ENCODE data around the gene SASS6. TPM values are rescaled to one million over a fixed set of nuclear protein-coding genes. Genes with fewer than 3 reads are reported as not detected.
A peak's percentile ranks its signal among the peaks of the same experiment; 100 is the strongest.

Gene SASS6
- total RNA-seq, 1 donor from 2014 or later: 15.2 TPM

DNA sequence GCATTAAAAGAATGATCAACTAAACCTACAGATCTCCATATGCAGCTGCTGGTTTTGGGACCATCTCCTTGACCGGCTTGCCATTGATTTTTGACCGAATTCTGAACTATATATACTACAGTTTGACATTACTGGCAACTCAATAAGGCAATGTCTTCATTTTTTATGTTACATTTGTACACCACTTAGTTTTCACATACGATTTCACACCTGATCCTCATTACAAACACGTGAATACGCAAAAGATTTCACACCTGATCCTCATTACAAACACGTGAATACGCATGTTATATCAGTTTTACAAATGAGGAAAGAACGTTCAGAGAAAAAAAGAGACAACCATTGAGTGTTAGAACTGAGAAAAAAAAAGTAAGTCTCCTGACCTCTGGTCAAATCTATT lies 1.1 kb downstream of the SASS6 start:
- Mint-ChIP-seq H3K9me3 (no peaks in the 10 kb centered on the region), H3K27ac (ENCODE audit: unreplicated experiment) (no peak overlapping the region), H3K27me3 (ENCODE audit: low read depth) (no peaks in the 10 kb centered on the region), H3K36me3 (ENCODE audit: low read depth) (no peaks in the 10 kb centered on the region), H3K4me1 (peaks cover 34% of the 10 kb centered on the region), H3K4me3 (peak overlapping the region; percentile 99)
- TF ChIP-seq CTCF (conservative IDR thresholded peaks at IDR 0.05): no peak
- no peak for DNase-seq (ENCODE audit: low read depth, low spot score)

DNA sequence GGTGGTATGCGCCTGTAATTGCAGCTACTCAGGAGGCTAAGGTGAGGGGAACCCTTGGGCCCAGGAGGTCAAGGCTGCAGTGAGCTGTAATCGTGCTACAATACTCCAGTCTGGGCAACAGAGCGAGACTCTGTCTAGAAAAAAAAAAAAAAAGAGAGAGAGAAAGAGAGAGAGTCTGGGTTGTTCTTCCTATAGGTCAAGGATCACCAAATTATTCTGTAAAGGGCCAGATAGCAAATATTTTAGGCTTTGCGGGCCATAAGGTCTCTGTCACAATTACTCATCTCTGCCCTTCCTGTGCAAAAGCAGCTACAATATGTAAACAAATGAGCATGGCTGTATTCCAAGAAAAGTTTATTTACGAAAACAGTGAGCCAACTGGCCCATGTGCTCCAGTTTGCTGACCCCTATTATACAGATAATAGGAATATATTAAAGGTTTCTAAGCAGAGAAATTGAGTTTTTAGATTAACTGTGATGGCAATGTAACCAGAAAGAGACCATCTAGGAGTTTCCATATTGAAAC lies 2.1 kb downstream of the SASS6 start:
- Mint-ChIP-seq H3K27me3 (ENCODE audit: low read depth) (no peaks in the 10 kb centered on the region), H3K27ac (ENCODE audit: unreplicated experiment) (no peak overlapping the region), H3K4me1 (peaks cover 34% of the 10 kb centered on the region), H3K36me3 (ENCODE audit: low read depth) (no peaks in the 10 kb centered on the region), H3K9me3 (no peaks in the 10 kb centered on the region), H3K4me3 (peak overlapping the region; percentile 79)
- no peak for DNase-seq (ENCODE audit: low read depth, low spot score)
- TF ChIP-seq CTCF (conservative IDR thresholded peaks at IDR 0.05): no peak

DNA sequence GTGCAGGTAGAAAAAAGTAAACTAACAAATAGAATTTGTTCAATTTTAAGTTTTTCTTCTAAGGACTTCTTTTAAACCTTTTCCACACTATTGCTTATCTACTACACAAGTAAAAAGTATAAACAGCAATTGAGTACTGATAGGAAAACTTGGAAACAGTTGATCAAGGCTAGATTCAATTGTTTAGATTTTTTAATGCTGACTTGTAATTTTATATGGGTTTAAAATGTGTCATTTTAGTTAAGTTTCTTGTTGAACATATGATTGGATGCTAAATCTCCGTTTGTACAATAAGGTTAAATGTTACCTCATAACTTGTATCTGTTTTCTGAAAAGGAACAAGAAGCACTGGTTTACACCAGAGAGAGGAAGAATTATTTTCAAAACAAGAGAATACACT lies 5.5 kb downstream of the SASS6 start:
- TF ChIP-seq CTCF (conservative IDR thresholded peaks at IDR 0.05): no peak
- Mint-ChIP-seq H3K9me3 (no peaks in the 10 kb centered on the region), H3K27me3 (ENCODE audit: low read depth) (no peaks in the 10 kb centered on the region), H3K4me3 (peak overlapping the region; percentile 14), H3K4me1 (peaks cover 10% of the 10 kb centered on the region), H3K27ac (ENCODE audit: unreplicated experiment) (no peak overlapping the region), H3K36me3 (ENCODE audit: low read depth) (no peaks in the 10 kb centered on the region)
- no peak for DNase-seq (ENCODE audit: low read depth, low spot score)

DNA sequence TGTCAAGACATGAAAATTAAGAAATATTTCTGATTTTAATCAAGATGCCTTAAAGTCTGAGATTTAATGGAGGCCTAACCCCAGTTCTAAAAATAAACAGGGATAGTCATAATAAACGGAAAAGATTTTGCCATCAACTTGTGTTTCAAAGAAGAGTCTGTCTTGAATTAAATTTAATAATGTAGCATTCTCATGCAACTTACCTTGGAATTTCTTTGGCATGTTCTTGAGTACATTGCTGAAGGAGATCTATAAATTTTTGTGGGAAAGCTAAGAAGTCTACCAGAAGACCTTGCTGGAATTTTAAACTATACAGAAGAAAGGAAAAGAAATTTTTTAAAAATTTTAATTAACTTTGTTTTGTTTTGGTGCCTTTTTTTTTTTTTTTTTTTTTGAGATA lies 10.6 kb downstream of the SASS6 start:
- no peak for TF ChIP-seq CTCF (conservative IDR thresholded peaks at IDR 0.05)
- no peak for DNase-seq (ENCODE audit: low read depth, low spot score)
- Mint-ChIP-seq H3K27ac (ENCODE audit: unreplicated experiment) (no peak overlapping the region), H3K27me3 (ENCODE audit: low read depth) (no peaks in the 10 kb centered on the region), H3K36me3 (ENCODE audit: low read depth) (peaks cover 3% of the 10 kb centered on the region), H3K4me1 (no peaks in the 10 kb centered on the region), H3K9me3 (no peaks in the 10 kb centered on the region), H3K4me3 (no peak overlapping the region)

GRCh38 chr1:100115524-100115923 lies 17.2 kb downstream of the SASS6 start:
- TF ChIP-seq CTCF (conservative IDR thresholded peaks at IDR 0.05): no peak
- H3K27me3 Mint-ChIP-seq (ENCODE audit: low read depth): no peaks in the 10 kb centered on the region
- H3K4me3 Mint-ChIP-seq: no peak overlapping the region
- no peaks in the 10 kb centered on the region for H3K9me3 Mint-ChIP-seq
- no peak for DNase-seq (ENCODE audit: low read depth, low spot score)
- no peak overlapping the region for H3K27ac Mint-ChIP-seq (ENCODE audit: unreplicated experiment)
- H3K4me1 Mint-ChIP-seq: no peaks in the 10 kb centered on the region
- H3K36me3 Mint-ChIP-seq (ENCODE audit: low read depth): peaks cover 20% of the 10 kb centered on the region
